KMS-11 (cell line): ENCODE measurements around the gene PAX9.

Source experiments
- H2AFZ ChIP-seq: fragments of 200-600 bp; sonication (generic); 2 replicates; pipeline ENCODE4 v1.6.1; 2016; ENCODE audit warnings: antibody characterized with exemption, mixed run types, low read depth
- H3K27ac ChIP-seq: fragments of 200-600 bp; sonication (generic); 2 replicates; pipeline ENCODE4 v1.6.1; 2016; ENCODE audit warnings: mild to moderate bottlenecking, mixed run types
- H3K27me3 ChIP-seq: fragments of 200-600 bp; sonication (generic); 2 replicates; pipeline ENCODE4 v1.6.1; 2017; ENCODE audit warnings: mild to moderate bottlenecking, low read depth, mixed run types, moderate library complexity; ENCODE audit not compliant: insufficient read depth
- H3K36me3 ChIP-seq: fragments of 200-600 bp; sonication (generic); 2 replicates; pipeline ENCODE4 v1.6.1; 2017; ENCODE audit warnings: mild to moderate bottlenecking, mixed run types; ENCODE audit not compliant: insufficient read depth
- H3K4me1 ChIP-seq: fragments of 200-600 bp; sonication (generic); 2 replicates; pipeline ENCODE4 v1.6.1; 2016; ENCODE audit warnings: mild to moderate bottlenecking, low read depth, mixed run types; ENCODE audit not compliant: poor library complexity, severe bottlenecking
- H3K4me2 ChIP-seq: fragments of 200-600 bp; sonication (generic); 2 replicates; pipeline ENCODE4 v1.7.0; 2016; ENCODE audit warnings: mild to moderate bottlenecking, mixed run types
- H3K4me3 ChIP-seq: fragments of 200-600 bp; sonication (generic); IDR thresholded peaks from 2 replicates; pipeline ENCODE4 v1.6.1; 2017; ENCODE audit warnings: low read depth, low read length, mixed read lengths; ENCODE audit not compliant: insufficient read depth
- H3K79me2 ChIP-seq: fragments of 200-600 bp; sonication (generic); 2 replicates; pipeline ENCODE4 v1.6.1; 2016; ENCODE audit warnings: low read depth, mixed run types; ENCODE audit not compliant: insufficient read depth
- H3K9ac ChIP-seq: fragments of 200-600 bp; sonication (generic); 2 replicates; pipeline ENCODE4 v1.6.1; 2016; ENCODE audit warnings: mild to moderate bottlenecking, mixed run types
- H4K20me1 ChIP-seq: fragments of 200-600 bp; sonication (generic); 2 replicates; pipeline ENCODE4 v1.6.1; 2016; ENCODE audit warnings: mild to moderate bottlenecking, mixed run types; ENCODE audit not compliant: insufficient read depth
- TF ChIP-seq, protein P1 (sequence below): fragments of 200-600 bp; sonication (generic); conservative IDR thresholded peaks from 2 replicates; pipeline ENCODE4 v1.6.1; 2017; ENCODE audit warnings: low read depth, mild to moderate bottlenecking, antibody characterized with exemption, low read length, moderate library complexity, mixed read lengths

PAX9 gene

DNA sequence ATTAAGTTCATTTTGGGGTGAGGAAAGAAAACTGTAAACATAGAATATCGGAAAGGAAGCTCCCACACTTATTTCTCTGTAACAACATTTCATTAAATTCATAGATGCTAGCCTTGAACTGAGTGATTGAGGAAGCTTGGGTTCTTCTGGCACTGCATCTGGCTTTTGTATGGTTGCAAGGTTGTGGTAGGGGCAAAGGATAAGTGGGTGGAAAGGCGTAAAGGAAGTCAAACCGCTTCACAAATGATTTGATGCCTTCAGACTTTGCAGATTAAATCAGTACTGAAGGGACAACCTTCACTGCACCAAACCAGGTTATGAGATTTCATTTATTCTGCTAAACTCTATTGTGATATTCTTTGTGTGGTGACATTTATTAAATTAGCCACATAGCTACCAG, 28.1 kb upstream of the PAX9 start:
- no peak overlapping the region for H3K27ac ChIP-seq
- H3K27me3 ChIP-seq: no peaks in the 10 kb centered on the region
- H3K4me3 ChIP-seq: no peak overlapping the region
- no peaks in the 10 kb centered on the region for H3K79me2 ChIP-seq
- no peak overlapping the region for H3K4me2 ChIP-seq
- no peak overlapping the region for H2AFZ ChIP-seq
- H4K20me1 ChIP-seq: no peaks in the 10 kb centered on the region
- TF ChIP-seq, protein P1, sequence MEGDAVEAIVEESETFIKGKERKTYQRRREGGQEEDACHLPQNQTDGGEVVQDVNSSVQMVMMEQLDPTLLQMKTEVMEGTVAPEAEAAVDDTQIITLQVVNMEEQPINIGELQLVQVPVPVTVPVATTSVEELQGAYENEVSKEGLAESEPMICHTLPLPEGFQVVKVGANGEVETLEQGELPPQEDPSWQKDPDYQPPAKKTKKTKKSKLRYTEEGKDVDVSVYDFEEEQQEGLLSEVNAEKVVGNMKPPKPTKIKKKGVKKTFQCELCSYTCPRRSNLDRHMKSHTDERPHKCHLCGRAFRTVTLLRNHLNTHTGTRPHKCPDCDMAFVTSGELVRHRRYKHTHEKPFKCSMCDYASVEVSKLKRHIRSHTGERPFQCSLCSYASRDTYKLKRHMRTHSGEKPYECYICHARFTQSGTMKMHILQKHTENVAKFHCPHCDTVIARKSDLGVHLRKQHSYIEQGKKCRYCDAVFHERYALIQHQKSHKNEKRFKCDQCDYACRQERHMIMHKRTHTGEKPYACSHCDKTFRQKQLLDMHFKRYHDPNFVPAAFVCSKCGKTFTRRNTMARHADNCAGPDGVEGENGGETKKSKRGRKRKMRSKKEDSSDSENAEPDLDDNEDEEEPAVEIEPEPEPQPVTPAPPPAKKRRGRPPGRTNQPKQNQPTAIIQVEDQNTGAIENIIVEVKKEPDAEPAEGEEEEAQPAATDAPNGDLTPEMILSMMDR: no peak
- no peak overlapping the region for H3K9ac ChIP-seq
- no peaks in the 10 kb centered on the region for H3K4me1 ChIP-seq
- no peaks in the 10 kb centered on the region for H3K36me3 ChIP-seq

DNA sequence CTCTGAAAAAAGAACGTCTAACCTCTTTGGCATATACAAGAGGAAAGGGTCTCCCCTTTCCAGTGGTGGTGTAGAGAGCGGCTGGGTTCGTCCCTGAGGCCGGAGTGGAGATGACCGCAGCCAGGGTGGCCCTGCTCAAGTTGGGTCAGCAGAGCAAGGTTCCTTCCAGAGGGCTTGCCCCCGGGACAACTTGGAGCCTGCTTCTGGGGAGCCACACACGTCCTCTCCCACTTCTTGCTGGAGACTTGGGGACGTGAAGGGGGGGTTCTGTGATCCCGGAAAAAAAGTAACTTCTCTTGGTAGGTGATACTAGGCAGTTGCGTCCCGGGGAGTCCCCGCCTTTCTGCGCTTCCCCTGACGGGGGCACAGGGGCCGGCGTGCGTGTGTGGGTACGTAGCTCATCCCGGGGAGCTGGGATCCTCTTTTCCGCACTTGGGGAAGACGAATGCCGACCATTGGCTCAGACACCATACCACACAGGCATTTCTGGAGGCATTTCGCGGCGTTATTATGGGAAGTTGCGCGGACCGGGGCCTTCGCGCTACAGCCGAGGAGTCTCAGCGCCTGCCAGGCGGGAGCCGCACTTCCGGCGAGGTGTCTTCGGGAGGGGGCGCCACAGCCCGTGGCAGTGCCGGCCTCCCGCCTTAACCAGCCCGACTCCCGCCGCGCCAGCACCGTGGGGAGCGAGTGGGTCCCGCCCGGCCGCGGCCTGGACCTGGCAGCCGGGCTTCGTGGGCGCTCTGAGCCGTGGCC, 14.8 kb upstream of the PAX9 start:
- no peaks in the 10 kb centered on the region for H4K20me1 ChIP-seq
- H2AFZ ChIP-seq: no peak overlapping the region
- TF ChIP-seq, protein P1: no peak
- no peaks in the 10 kb centered on the region for H3K36me3 ChIP-seq
- no peak overlapping the region for H3K4me3 ChIP-seq
- no peaks in the 10 kb centered on the region for H3K27me3 ChIP-seq
- no peaks in the 10 kb centered on the region for H3K4me1 ChIP-seq
- H3K79me2 ChIP-seq: no peaks in the 10 kb centered on the region
- no peak overlapping the region for H3K4me2 ChIP-seq
- H3K9ac ChIP-seq: no peak overlapping the region
- no peak overlapping the region for H3K27ac ChIP-seq

DNA sequence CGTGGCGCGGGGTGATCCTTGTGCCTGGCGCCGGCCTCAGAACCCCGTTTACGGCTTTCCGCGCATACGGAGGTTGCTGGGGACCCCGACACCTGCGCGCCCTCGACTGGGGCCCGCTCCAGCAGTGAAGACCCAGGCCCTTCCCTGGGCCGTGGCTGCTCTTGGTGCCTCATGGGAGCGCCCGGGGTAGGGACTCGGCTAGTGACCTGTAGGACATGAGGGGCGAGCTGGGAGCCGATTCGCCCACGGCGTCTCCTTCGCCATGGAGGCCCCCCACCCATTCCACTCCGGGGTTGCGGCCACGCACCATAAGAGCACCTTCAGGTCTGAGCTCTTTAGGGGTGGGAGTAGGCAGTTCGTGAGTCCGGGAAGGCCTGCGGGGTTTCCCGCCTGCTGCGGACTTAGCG, 14.2 kb upstream of the PAX9 start:
- Histone ChIP-seq H2AFZ (no peak overlapping the region), H3K9ac (no peak overlapping the region), H3K27me3 (no peaks in the 10 kb centered on the region)

DNA sequence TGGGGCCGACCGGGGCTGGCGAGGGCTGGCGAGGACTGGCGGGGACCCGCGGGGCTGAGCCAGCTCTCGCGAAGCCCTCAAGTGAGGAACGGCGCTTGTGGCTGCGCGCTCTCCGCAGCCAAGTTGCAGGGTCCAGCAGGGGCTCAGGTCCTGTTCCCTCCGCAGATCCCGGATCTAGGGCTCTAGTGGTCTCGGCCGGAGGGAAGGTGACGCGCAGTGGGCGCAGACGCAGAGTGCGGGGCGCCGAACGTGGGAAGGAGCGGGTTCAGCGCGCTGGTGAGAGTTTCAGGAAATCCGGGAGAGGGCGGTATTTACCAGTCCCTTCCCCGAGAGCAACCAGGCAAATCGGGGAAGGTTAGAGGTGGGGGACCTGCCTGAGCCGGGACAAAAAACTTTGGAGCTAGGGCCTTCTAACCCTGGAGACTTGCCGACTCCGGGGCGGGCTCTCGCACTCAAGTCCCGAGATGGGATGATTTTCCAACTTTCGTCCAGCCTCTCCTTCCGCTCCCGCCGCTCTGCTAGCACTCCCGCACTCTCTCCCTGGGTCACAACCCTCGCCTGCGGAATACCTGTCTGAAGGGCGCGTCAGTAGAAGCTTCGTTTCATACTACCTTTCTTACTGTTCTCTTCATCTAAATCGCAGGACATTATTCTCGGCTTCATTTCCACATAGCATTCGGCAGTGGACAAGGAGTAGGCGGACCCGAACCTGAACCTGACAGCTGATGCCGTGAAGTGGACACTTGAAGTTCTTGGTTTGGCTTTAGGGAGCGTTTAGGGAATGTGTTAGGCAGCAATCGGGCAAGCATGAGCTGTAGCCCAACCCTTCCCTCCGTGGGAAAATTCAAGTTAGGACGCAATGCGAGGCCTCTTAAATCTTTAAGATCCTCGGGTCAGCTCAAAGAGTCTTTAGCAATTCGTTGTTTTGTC, 13.6 kb upstream of the PAX9 start:
- no peak overlapping the region for H3K4me2 ChIP-seq
- H3K27me3 ChIP-seq: no peaks in the 10 kb centered on the region
- no peaks in the 10 kb centered on the region for H3K4me1 ChIP-seq
- H2AFZ ChIP-seq: no peak overlapping the region
- H4K20me1 ChIP-seq: no peaks in the 10 kb centered on the region
- TF ChIP-seq, protein P1: no peak
- H3K27ac ChIP-seq: no peak overlapping the region
- no peak overlapping the region for H3K4me3 ChIP-seq
- no peaks in the 10 kb centered on the region for H3K36me3 ChIP-seq
- H3K79me2 ChIP-seq: no peaks in the 10 kb centered on the region
- H3K9ac ChIP-seq: no peak overlapping the region

More for the DNA sequence above, 14.2 kb upstream of the PAX9 start:
- Histone ChIP-seq H3K36me3 (no peaks in the 10 kb centered on the region), H3K4me1 (no peaks in the 10 kb centered on the region), H3K4me3 (no peak overlapping the region), H3K27ac (no peak overlapping the region), H4K20me1 (no peaks in the 10 kb centered on the region), H3K4me2 (no peak overlapping the region), H3K79me2 (no peaks in the 10 kb centered on the region)
- TF ChIP-seq, protein P1: no peak
